Measurements from ENCODE around the gene ATAD3C. TPM values are rescaled to one million over a fixed set of nuclear protein-coding genes. Genes with fewer than 3 reads are reported as not detected.

The ATAD3C gene
- total and polyA plus RNA-seq, 12 donors, result 0.11 to 2.2 (median 0.78) TPM

DNA sequence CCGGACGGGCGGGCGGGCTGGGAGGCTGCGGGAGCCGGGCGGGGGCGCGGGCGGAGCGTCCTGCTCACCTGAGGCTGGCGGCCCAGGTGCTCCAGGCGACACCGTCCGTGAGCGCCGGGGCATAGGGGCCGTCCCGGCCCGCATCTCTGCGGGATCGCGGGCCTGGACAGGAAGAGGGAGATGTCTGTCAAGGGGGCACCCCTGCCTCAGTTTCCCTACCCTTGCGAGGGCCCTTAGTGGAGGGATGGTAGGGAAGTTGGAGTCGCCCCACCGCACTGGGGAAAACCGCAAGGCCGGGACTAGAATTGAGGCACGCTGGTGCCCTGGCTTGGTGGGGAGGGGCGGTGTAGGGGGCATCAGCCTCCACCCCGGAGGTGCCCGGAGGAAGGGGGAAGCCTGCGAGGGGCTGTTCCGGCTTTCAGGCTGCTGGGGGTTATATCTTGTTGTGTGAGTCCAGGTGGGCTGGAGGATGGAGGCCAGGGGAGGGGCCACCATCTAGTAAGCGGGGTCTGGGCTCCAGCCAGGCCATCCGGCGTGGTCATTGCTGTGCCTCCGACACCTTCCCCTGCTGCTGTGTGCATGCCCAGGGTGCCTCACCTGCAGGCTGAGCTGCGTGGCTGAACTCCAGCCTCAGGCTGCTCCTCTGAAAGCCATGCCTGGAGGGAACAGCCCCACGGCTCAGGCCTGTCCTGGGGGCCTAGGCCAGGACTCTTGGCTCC, 13.4 kb upstream of the ATAD3C start:
- Histone ChIP-seq H3K36me3 (peaks cover 0 to 9% (median 0%) of the 10 kb centered on the region in 9 donors), H3K27ac (peak overlapping the region; percentile 35 to 98 (median 92)), H3K9me3 (no peaks in the 10 kb centered on the region), H3K4me3 (peak overlapping the region; percentile 50 to 69 (median 64)), H3K4me1 (peaks cover 43 to 76% (median 62%) of the 10 kb centered on the region in 9 donors), H3K27me3 (peaks cover 0 to 48% (median 9%) of the 10 kb centered on the region in 7 donors)
- TF ChIP-seq CTCF (IDR thresholded peaks at IDR 0.05), result no peak
- intact Hi-C loops (cut with DNase I), result loop anchor here in 3 of 10 donors (2.0 to 10.0 kb wide), 3 partner anchors 29 to 69 kb away; partner anchors contain the start of gene MRPL20 (in 1 of the 3)
- 20 to 26% methylated on average over 30 to 40 of the region's 40 CpGs for WGBS, 2 donors
- ATAC-seq, result no peak
- DNase-seq, result no peak

- ATAC-seq (no peak), DNase-seq (no peak)
- Histone ChIP-seq H3K9me3 (no peaks in the 10 kb centered on the region), H3K27me3 (peaks cover 0 to 48% (median 9%) of the 10 kb centered on the region in 7 donors), H3K36me3 (peaks cover 0 to 9% (median 0%) of the 10 kb centered on the region in 9 donors), H3K4me3 (peak overlapping the region; percentile 50 to 69 (median 64)), H3K4me1 (peaks cover 38 to 75% (median 60%) of the 10 kb centered on the region in 9 donors), H3K27ac (peak overlapping the region in 4 of 10 donors; percentile 35 to 98 (median 93))
- intact Hi-C loops (cut with DNase I), result loop anchor here in 2 of 10 donors (5.0 to 10.0 kb wide), 2 partner anchors 34 to 68 kb away; no protein-coding TSS in a partner anchor
- 78 to 84% methylated on average over 7 of the region's 7 CpGs for WGBS, 2 donors
- TF ChIP-seq CTCF (IDR thresholded peaks at IDR 0.05), result no peak
These were observed 12.9 kb upstream of the ATAD3C start for GRCh38 chr1:1436630-1437032.

DNA sequence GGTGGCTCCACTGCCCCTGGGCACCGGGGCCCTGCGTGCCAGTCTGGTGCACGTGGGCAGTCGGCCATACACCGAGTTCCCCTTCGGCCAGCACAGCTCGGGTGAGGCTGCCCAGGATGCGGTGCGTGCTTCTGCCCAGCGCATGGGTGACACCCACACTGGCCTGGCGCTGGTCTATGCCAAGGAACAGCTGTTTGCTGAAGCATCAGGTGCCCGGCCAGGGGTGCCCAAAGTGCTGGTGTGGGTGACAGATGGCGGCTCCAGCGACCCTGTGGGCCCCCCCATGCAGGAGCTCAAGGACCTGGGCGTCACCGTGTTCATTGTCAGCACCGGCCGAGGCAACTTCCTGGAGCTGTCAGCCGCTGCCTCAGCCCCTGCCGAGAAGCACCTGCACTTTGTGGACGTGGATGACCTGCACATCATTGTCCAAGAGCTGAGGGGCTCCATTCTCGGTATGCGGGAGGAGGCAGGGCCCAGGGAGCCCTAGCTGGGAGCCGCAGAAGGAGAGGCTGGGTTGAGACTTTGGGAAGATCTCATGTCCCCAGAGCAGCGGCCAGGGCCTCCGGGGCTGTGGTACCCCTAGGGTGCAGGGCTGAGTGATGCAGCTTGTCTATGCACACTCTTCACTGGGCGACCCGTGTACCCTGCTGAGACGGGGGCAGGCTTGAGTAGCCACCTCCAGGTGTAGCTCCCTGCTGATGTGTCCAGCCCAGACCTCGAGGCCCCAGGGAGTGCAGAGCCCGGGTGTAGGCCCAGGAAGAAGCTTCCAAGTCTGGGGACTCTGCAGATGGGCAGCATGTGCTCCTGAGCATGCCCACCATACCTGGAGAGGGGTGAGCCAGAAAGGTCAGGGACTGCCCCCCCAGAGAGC, 12.2 kb upstream of the ATAD3C start:
- peak overlapping the region in 7 of 10 donors; percentile 60 to 69 (median 65) for H3K4me3 ChIP-seq
- 79 to 82% methylated on average over 31 of the region's 31 CpGs for WGBS, 2 donors
- TF ChIP-seq CTCF (IDR thresholded peaks at IDR 0.05), result no peak

DNA sequence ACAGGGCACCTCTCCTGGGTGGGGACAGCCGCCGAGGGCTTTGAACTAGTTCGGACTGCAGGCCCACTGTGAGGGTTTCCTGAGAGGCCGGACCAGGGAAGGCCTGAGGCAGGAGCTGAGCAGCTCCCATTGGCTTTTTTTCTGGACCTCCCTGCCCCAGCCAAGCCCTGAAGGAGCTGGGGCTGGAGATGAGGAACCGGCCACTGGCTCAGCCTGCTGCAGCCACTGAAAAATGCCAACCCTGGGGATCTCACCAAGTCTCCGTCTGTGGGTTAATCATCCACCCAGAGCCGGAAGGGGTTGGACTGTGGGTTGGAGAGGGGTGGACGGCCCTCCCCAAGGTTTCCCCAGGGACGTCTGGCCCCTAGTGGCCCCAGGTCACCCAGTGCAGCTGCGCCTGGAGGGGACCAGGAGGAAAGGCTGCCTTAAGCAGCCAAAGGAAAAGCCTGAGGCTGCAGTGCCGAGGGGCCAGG, 11.5 kb upstream of the ATAD3C start:
- Histone ChIP-seq H3K4me1 (peaks cover 26 to 62% (median 47%) of the 10 kb centered on the region in 9 donors), H3K9me3 (no peaks in the 10 kb centered on the region), H3K27ac (no peak overlapping the region), H3K27me3 (peaks cover 0 to 48% (median 9%) of the 10 kb centered on the region in 7 donors), H3K4me3 (no peak overlapping the region), H3K36me3 (peaks cover 0 to 9% (median 0%) of the 10 kb centered on the region in 9 donors)
- 67 to 73% methylated on average over 11 of the region's 11 CpGs for WGBS, 2 donors
- TF ChIP-seq CTCF (IDR thresholded peaks at IDR 0.05), result no peak
- intact Hi-C loops (cut with DNase I), result loop anchor here in 2 of 10 donors (5.0 to 10.0 kb wide), 2 partner anchors 36 to 67 kb away; no protein-coding TSS in a partner anchor
- no peak for DNase-seq
- no peak for ATAC-seq

More for the DNA sequence above, 12.2 kb upstream of the ATAD3C start:
- intact Hi-C loops (cut with DNase I), result loop anchor here in 2 of 10 donors (5.0 to 10.0 kb wide), 2 partner anchors 35 to 68 kb away; no protein-coding TSS in a partner anchor
- Histone ChIP-seq H3K9me3 (no peaks in the 10 kb centered on the region), H3K36me3 (peaks cover 0 to 9% (median 0%) of the 10 kb centered on the region in 9 donors), H3K4me1 (peaks cover 32 to 69% (median 54%) of the 10 kb centered on the region in 9 donors), H3K27ac (no peak overlapping the region), H3K27me3 (peaks cover 0 to 48% (median 9%) of the 10 kb centered on the region in 7 donors)
- DNase-seq, result no peak
- ATAC-seq, result no peak
